Liver (tissue), 9 donors: ENCODE data around the gene PLB1. TPM values are rescaled to one million over a fixed set of nuclear protein-coding genes. Genes with fewer than 3 reads are reported as not detected.

Experiments
- DNase-seq: peaks from one replicate; pipeline ENCODE4 v3.0.0-alpha.2; 2017; ENCODE audit warnings: low spot score
- H3K27ac ChIP-seq, 2 donors: one replicate each; pipeline ENCODE4 v1.7.0; 2013; ENCODE audit warnings: inconsistent platforms in 2 of 2, low read length in 2 of 2, control low read depth in 1 of 2, low read depth in 1 of 2, mild to moderate bottlenecking in 1 of 2
- H3K27me3 ChIP-seq, 4 donors: one replicate each; pipeline versions ENCODE4 v1.6.1 to v1.7.0; 2013; ENCODE audit warnings: low read length in 3 of 4, inconsistent platforms in 1 of 4, mild to moderate bottlenecking in 1 of 4, moderate library complexity in 1 of 4; ENCODE audit not compliant: control insufficient read depth in 4 of 4, insufficient read depth in 4 of 4
- H3K36me3 ChIP-seq, 4 donors: one replicate each; pipeline versions ENCODE4 v1.6.1 to v1.7.0; 2013; ENCODE audit warnings: low read length in 3 of 4, mild to moderate bottlenecking in 3 of 4, low read depth in 1 of 4, moderate library complexity in 1 of 4; ENCODE audit not compliant: control insufficient read depth in 4 of 4, insufficient read depth in 3 of 4
- H3K4me1 ChIP-seq, 4 donors: one replicate each; pipeline versions ENCODE4 v1.6.1 to v1.7.0; 2013; ENCODE audit warnings: low read length in 3 of 4, mild to moderate bottlenecking in 3 of 4, moderate library complexity in 1 of 4; ENCODE audit not compliant: control insufficient read depth in 4 of 4, insufficient read depth in 4 of 4
- H3K4me3 ChIP-seq, 3 donors: one replicate each; pipeline versions ENCODE4 v1.6.1 to v1.7.0; 2013; ENCODE audit warnings: low read length in 3 of 3, control low read depth in 1 of 3, low read depth in 1 of 3, mild to moderate bottlenecking in 1 of 3
- H3K9ac ChIP-seq, 2 donors: one replicate each; pipeline ENCODE4 v1.7.0; 2013; ENCODE audit warnings: low read length in 2 of 2, mild to moderate bottlenecking in 2 of 2, moderate library complexity in 2 of 2, control low read depth in 1 of 2, low read depth in 1 of 2
- H3K9me3 ChIP-seq, 4 donors: one replicate each; pipeline versions ENCODE4 v1.6.1 to v1.7.0; 2013; ENCODE audit warnings: low read length in 3 of 4; ENCODE audit not compliant: control insufficient read depth in 4 of 4
- EGR1 ChIP-seq, 2 donors: IDR thresholded peaks; 2 replicates each; pipeline ENCODE4 v1.6.1; 2016 to 2018; ENCODE audit warnings: antibody characterized with exemption in 2 of 2, low read depth in 2 of 2
- FOXA1 ChIP-seq: IDR thresholded peaks from 2 replicates; pipeline ENCODE4 v1.6.1; 2016; ENCODE audit warnings: antibody characterized with exemption
- FOXA2 ChIP-seq: IDR thresholded peaks from 2 replicates; pipeline ENCODE4 v1.6.1; 2016; ENCODE audit warnings: antibody characterized with exemption
- GABPA ChIP-seq, 2 donors: IDR thresholded peaks in 1 of 2; conservative IDR thresholded peaks in 1 of 2; 2 replicates each; pipeline ENCODE4 v1.6.1; 2016; ENCODE audit warnings: antibody characterized with exemption in 2 of 2, mild to moderate bottlenecking in 1 of 2, moderate library complexity in 1 of 2
- HNF4A ChIP-seq, 2 donors: conservative IDR thresholded peaks; 2 replicates each; pipeline ENCODE4 v1.6.1; 2016; ENCODE audit warnings: antibody characterized with exemption in 2 of 2, mild to moderate bottlenecking in 2 of 2
- HNF4G ChIP-seq: IDR thresholded peaks from 2 replicates; pipeline ENCODE4 v1.6.1; 2016; ENCODE audit warnings: antibody characterized with exemption
- JUND ChIP-seq, 2 donors: IDR thresholded peaks; 2 replicates each; pipeline ENCODE4 v1.6.1; 2016; ENCODE audit warnings: antibody characterized with exemption in 2 of 2
- NR2F2 ChIP-seq: IDR thresholded peaks from 2 replicates; pipeline ENCODE4 v1.6.1; 2016; ENCODE audit warnings: antibody characterized with exemption
- RAD21 ChIP-seq, 2 donors: IDR thresholded peaks; 2 replicates each; pipeline ENCODE4 v1.6.1; 2016; ENCODE audit warnings: antibody characterized with exemption in 2 of 2, mild to moderate bottlenecking in 2 of 2
- RXRA ChIP-seq, 2 donors: IDR thresholded peaks; 2 replicates each; pipeline ENCODE4 v1.6.1; 2017 to 2018; ENCODE audit warnings: antibody characterized with exemption in 2 of 2, mild to moderate bottlenecking in 1 of 2
- SP1 ChIP-seq: IDR thresholded peaks from 2 replicates; pipeline ENCODE4 v1.6.1; 2018; ENCODE audit warnings: antibody characterized with exemption, mild to moderate bottlenecking
- YY1 ChIP-seq: IDR thresholded peaks from 2 replicates; pipeline ENCODE4 v1.6.1; 2016; ENCODE audit warnings: antibody characterized with exemption, mild to moderate bottlenecking
- WGBS: extraction: QIAGEN DNeasy Blood & Tissue Kit; methylation state at CpG from one replicate; pipeline ENCODE4 v1.1.7; 2013; 5-methylcytosine and 5-hydroxymethylcytosine counted together
- polyA plus RNA-seq, 2 donors: library from polyadenylated mRNA; stranded (reverse) in 1 of 2; unstranded in 1 of 2; fragments of 200-250 nt in 1 of 2; fragments of >200 nt in 1 of 2; fragmentation: Nextera tagmentation in 1 of 2; extraction: Ambion mirVana in 1 of 2; gene quantifications; one replicate each; pipeline versions ENCODE4 v1.2.1 to v1.2.3, GENCODE V29; 2013 to 2015
- total RNA-seq, 2 donors: library from RNA; depleted of rRNA; stranded (reverse); fragments of >200 nt; gene quantifications; one replicate each; pipeline ENCODE4 v1.2.3, GENCODE V29; 2014
- TF ChIP-seq, protein P1 (sequence below): fragments of 150-350 bp; IDR thresholded peaks from 2 replicates; pipeline ENCODE4 v1.5.1; 2017; ENCODE audit warnings: improper control_type of control experiment, low read depth, low read length; ENCODE audit not compliant: missing input control
- TF ChIP-seq, protein P2 (sequence below): IDR thresholded peaks from 2 replicates; pipeline ENCODE4 v1.6.1; 2016; ENCODE audit warnings: antibody characterized with exemption
- TF ChIP-seq, protein P3 (sequence below): IDR thresholded peaks from 2 replicates; pipeline ENCODE4 v1.6.1; 2016; ENCODE audit warnings: antibody characterized with exemption
- TF ChIP-seq, protein P4 (sequence below): IDR thresholded peaks from 2 replicates; pipeline ENCODE4 v1.6.1; 2016; ENCODE audit warnings: antibody characterized with exemption
- donor health status: healthy.
- donor health status: healthy.
- donor health status: healthy.
- donor health status: healthy.
- donor health status: healthy.

The PLB1 gene
- total and polyA plus RNA-seq, 4 donors, result 0.58 to 4.5 (median 1.6) TPM

DNA sequence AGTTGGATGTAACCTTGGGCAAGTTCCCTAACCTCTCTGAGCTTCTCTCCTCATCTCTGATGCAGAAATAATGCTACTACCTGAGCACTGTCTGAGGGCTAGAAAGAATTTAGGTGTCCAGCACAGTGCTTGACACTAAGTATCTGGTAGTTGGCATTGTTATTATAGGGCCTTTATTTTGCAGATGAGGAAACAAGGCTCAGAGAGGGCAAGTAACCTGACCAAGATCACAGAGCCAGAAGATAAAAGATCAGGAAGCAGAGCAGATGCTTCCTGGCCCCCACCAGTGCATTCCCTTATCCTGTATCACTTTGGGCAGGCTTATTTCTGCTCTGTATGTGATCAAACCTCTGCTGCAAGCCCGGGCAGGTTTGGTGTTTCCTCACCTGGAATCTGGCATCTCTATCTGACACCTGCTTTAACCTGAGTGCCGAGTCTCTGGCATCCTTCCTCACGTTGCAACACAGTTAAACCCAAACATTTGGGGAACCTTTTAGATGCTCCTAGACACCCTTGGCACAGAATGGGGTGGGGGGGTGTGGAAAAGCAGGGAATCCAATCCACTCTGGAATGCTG lies 69.9 kb downstream of the PLB1 start (continued):
- no peak for TF ChIP-seq FOXA2

DNA sequence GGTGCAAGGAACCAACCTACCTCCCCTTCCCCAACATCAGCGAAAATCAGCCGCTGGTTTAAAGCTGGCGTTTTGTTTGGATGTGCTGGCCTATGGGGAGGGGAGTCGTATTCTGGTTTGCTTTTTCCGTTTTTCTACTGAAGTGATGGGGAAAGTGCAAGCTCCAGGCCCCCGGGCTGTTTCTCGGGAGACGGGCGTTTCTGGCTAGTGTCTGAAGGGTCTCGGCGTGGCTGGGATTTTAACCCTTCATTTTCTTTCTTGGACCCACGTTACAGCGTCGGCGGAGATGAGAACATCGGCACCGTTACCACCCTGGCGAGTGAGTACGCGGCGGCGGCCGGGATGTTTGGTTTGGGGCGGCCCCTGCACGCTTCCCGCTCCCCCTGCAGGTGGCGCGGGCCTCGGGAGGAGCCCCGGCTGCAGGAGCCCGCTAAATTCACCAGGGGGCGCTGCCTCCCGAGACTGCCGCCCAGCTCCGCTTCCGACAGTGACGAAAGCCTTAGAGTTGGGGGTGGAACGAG lies 70.7 kb downstream of the PLB1 start:
- TF ChIP-seq, protein P1, sequence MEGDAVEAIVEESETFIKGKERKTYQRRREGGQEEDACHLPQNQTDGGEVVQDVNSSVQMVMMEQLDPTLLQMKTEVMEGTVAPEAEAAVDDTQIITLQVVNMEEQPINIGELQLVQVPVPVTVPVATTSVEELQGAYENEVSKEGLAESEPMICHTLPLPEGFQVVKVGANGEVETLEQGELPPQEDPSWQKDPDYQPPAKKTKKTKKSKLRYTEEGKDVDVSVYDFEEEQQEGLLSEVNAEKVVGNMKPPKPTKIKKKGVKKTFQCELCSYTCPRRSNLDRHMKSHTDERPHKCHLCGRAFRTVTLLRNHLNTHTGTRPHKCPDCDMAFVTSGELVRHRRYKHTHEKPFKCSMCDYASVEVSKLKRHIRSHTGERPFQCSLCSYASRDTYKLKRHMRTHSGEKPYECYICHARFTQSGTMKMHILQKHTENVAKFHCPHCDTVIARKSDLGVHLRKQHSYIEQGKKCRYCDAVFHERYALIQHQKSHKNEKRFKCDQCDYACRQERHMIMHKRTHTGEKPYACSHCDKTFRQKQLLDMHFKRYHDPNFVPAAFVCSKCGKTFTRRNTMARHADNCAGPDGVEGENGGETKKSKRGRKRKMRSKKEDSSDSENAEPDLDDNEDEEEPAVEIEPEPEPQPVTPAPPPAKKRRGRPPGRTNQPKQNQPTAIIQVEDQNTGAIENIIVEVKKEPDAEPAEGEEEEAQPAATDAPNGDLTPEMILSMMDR, result peak; percentile 100
- TF ChIP-seq YY1 (no peak), RAD21 (IDR thresholded peaks at IDR 0.05) (peak; percentile 79 to 86)

DNA sequence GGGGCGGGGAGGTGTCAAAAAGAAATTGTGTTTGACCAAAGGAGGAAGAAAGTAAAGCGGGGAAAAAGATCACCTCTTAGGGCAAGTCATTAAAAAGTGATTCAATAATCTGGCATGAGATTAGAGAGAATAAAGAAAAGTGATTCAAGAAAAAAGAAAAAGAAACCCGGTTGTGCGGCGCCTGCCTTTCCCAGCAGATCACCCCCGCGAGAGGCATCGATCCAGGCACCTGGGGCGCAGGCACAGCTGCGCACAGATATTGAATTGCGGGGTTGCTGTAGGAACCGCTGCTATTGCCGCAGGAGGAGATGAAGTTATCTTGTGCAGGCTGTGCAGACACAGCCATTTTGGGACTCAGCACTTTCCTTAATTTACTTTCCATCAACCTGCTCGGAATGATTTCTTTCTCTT lies 71.2 kb downstream of the PLB1 start:
- Histone ChIP-seq H3K9me3 (peaks cover 0 to 1% (median 0%) of the 10 kb centered on the region in 4 donors), H3K4me3 (peak overlapping the region; percentile 60 to 68 (median 60)), H3K4me1 (peaks cover 0 to 6% (median 4%) of the 10 kb centered on the region in 4 donors), H3K36me3 (no peaks in the 10 kb centered on the region), H3K9ac (peak overlapping the region; percentile 21 to 56), H3K27me3 (no peaks in the 10 kb centered on the region), H3K27ac (no peak overlapping the region)
- DNase-seq, result no peak
- peak; percentile 46 for TF ChIP-seq YY1
- no peak for TF ChIP-seq NR2F2
- TF ChIP-seq, protein P1, result no peak
- WGBS, result 1% methylated on average over 14 of the region's 14 CpGs

More for the DNA sequence above, 70.7 kb downstream of the PLB1 start:
- Histone ChIP-seq H3K4me1 (peaks cover 0 to 6% (median 4%) of the 10 kb centered on the region in 4 donors), H3K9me3 (no peaks in the 10 kb centered on the region), H3K9ac (peak overlapping the region; percentile 53 to 85), H3K27me3 (no peaks in the 10 kb centered on the region), H3K27ac (no peak overlapping the region), H3K36me3 (no peaks in the 10 kb centered on the region), H3K4me3 (peak overlapping the region in 2 of 3 donors; percentile 54 to 60)
- peak; percentile 86 for DNase-seq
- WGBS, result 2% methylated on average over 38 of the region's 38 CpGs

DNA sequence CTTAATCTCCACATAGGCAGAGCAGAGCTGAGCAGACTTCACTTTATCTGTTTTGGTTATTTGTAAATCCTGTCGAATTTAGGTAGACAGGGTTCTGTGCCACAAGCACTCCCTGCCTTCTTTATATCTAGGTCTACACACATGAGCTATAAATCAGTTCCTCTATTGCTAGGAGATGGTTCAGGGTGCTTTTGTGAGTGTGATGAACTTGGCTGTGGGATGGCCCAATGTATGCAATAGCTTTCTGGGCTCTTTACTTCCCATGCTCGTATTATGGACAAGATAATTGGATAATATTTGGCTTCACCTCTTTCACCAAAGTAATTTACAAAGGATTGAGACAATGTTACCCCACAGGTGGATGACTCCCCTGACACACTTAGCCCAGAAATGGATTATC lies 72.2 kb downstream of the PLB1 start:
- Histone ChIP-seq H3K4me3 (no peak overlapping the region), H3K4me1 (peaks cover 0 to 6% (median 4%) of the 10 kb centered on the region in 4 donors), H3K27ac (no peak overlapping the region), H3K36me3 (no peaks in the 10 kb centered on the region), H3K9ac (no peak overlapping the region), H3K27me3 (no peaks in the 10 kb centered on the region), H3K9me3 (peaks cover 0 to 2% (median 0%) of the 10 kb centered on the region in 4 donors)
- no peak for DNase-seq
- WGBS, result 87% methylated on average over 2 of the region's 2 CpGs
- no peak for TF ChIP-seq FOXA1
- no peak for TF ChIP-seq HNF4G
- no peak for TF ChIP-seq JUND (IDR thresholded peaks at IDR 0.05)
- TF ChIP-seq, protein P2, sequence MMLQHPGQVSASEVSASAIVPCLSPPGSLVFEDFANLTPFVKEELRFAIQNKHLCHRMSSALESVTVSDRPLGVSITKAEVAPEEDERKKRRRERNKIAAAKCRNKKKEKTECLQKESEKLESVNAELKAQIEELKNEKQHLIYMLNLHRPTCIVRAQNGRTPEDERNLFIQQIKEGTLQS, result no peak
- TF ChIP-seq, protein P3, sequence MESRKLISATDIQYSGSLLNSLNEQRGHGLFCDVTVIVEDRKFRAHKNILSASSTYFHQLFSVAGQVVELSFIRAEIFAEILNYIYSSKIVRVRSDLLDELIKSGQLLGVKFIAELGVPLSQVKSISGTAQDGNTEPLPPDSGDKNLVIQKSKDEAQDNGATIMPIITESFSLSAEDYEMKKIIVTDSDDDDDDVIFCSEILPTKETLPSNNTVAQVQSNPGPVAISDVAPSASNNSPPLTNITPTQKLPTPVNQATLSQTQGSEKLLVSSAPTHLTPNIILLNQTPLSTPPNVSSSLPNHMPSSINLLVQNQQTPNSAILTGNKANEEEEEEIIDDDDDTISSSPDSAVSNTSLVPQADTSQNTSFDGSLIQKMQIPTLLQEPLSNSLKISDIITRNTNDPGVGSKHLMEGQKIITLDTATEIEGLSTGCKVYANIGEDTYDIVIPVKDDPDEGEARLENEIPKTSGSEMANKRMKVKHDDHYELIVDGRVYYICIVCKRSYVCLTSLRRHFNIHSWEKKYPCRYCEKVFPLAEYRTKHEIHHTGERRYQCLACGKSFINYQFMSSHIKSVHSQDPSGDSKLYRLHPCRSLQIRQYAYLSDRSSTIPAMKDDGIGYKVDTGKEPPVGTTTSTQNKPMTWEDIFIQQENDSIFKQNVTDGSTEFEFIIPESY, result no peak
- TF ChIP-seq NR2F2, result no peak
- TF ChIP-seq HNF4A (conservative IDR thresholded peaks at IDR 0.05), result no peak
- no peak for TF ChIP-seq FOXA2
- TF ChIP-seq RXRA (IDR thresholded peaks at IDR 0.05), result no peak
- TF ChIP-seq RAD21 (IDR thresholded peaks at IDR 0.05), result no peak
- no peak for TF ChIP-seq EGR1 (IDR thresholded peaks at IDR 0.05; ENCODE audit: low read depth in 2 of 2)
- TF ChIP-seq, protein P1, result no peak
- no peak for TF ChIP-seq GABPA (IDR thresholded peaks at IDR 0.05 in 1 of 2, conservative IDR thresholded peaks at IDR 0.05 in 1 of 2)
- TF ChIP-seq, protein P4, sequence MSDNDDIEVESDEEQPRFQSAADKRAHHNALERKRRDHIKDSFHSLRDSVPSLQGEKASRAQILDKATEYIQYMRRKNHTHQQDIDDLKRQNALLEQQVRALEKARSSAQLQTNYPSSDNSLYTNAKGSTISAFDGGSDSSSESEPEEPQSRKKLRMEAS, result no peak
- no peak for TF ChIP-seq SP1
